ENCODE results near the gene PRSS37. TPM values are rescaled to one million over a fixed set of nuclear protein-coding genes. Genes with fewer than 3 reads are reported as not detected.

PRSS37 gene
- total RNA-seq, 2 experiments from 2014 or later, result not detected

Other genes with a start within 250 kb of the PRSS37 start
- 10 to 100 TPM; 22.9 to 23.3 TPM for gene DENND11, start 139.3 kb downstream of the PRSS37 start, total RNA-seq
- gene WEE2, start 133.1 kb downstream of the PRSS37 start, total RNA-seq, result not detected
- gene SSBP1, start 103.1 kb downstream of the PRSS37 start, total RNA-seq, result 100 to 1,000 TPM; 138 to 140 TPM
- under 1 TPM; 0.50 to 0.73 TPM for gene TAS2R3, start 77.4 kb downstream of the PRSS37 start, total RNA-seq
- gene TAS2R4, start 64.8 kb downstream of the PRSS37 start, total RNA-seq, result 1 to 10 TPM in 1 of 2 experiments, under 1 TPM in 1; 0.74 to 1.0 TPM
- gene TAS2R5, start 51.3 kb downstream of the PRSS37 start, total RNA-seq, result under 1 TPM; 0.63 to 0.99 TPM
- not detected for gene OR9A4, start 74.9 kb upstream of the PRSS37 start, total RNA-seq
- gene CLEC5A, start 105.5 kb upstream of the PRSS37 start, total RNA-seq, result not detected
- not detected for gene TAS2R38, start 132.3 kb upstream of the PRSS37 start, total RNA-seq
- not detected for gene MGAM, start 154.4 kb upstream of the PRSS37 start, total RNA-seq